GM19238 (cell line): ENCODE data around the gene BLOC1S6.
A peak's percentile ranks its signal among the peaks of the same experiment; 100 is the strongest.

ENCODE experiments used
- DNase-seq: peaks from one replicate; pipeline ENCODE4 v3.0.0; 2011; ENCODE audit warnings: low spot score; ENCODE audit not compliant: insufficient read length

Gene BLOC1S6

GRCh38 chr15:45588219-45588875 is 1.2 kb downstream of the BLOC1S6 start:
- no peak for DNase-seq

DNA sequence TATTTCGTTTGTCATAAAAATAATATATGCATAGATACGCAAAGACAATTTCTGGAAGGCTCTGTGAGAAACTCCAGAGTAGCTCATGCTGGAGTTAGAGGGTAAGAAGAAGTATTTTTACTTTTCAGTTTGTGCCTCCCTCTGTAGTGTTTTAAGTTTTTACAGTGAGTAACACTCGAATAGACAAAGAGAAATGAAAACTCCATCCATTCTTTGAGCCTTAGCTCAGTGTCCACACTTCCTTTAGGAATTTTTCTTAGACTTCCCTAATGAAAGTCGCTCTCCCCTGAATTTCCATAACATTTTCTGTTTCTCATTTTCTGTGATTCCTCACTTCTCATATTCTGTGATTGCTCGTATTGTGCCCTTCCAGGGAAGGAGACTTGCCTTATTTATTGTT is 2.1 kb downstream of the BLOC1S6 start:
- DNase-seq: no peak

DNA sequence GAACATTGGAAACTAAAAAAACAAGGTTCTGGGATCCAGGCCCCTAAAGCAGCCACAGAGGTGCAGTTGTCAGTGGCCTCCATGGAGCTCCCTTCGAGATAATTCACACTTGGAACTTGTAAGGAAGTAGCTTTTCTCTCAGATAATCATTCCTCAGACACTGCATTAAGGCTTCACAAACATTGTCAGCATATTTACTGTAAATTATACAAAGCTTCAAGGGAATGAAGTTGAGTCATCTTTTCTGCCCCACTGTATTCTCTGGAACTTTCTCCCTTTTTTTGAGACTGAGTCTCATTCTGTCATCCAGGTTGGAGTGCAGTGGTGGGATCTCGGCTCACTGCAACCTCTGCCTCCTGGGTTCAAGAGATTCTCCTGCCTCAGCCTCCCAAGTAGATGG is 7.1 kb downstream of the BLOC1S6 start:
- DNase-seq: no peak

DNA sequence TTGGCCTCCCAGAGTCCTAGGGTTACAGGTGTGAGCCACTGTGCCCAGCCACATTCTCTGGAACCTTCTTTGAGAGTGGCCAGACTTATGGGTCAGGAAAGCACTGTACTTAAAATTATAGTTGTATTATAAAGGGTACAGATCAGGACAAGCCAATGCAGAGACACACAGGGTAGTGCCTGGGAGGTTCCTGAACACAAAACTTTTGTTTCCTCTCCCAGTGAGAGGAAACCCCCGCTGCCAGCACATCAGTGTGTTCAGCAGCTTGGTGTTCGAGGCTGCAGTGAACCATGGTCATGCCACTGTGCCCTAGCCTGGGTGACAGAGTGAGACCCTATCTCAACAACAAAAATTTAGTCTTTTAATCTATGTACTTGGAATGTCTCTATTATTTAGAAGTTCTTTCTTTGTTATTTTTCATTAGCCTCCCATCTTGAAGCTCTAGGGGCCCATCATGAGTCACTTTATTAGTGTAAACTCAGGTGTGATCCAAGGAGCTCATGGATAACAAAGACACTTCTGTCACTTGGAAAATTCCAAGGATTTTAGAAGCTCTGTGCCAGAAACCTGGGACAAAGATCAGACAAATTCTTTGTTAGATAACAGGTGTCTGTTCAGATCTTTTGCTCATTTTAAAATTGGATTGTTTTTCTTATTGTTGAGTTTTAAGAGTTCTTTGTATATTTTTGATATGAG is 7.8 kb downstream of the BLOC1S6 start:
- DNase-seq: no peak

DNA sequence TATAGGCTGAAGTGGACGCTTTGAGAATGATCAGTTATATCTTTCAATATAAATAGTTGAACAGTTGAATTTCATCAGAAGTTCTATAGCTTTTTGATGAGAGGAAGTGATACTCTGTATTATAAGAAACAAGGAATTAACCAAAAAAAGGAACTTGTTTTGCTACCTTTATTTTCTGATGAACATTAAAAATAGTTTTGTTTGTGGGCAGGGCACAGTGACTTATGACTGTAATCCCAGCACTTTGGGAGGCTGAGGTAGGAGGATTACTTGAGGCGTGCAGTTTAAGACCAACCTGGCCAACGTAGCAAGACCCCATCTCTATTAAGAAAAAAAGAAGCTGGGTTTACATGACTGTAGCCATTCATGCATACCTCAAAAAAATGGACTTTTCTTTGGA is 16.7 kb downstream of the BLOC1S6 start:
- no peak for DNase-seq

GRCh38 chr15:45604326-45604725 is 17.1 kb downstream of the BLOC1S6 start:
- DNase-seq: no peak

- DNase-seq: no peak
Measured at GRCh38 chr15:45606413-45606812, 19.2 kb downstream of the BLOC1S6 start.

DNA sequence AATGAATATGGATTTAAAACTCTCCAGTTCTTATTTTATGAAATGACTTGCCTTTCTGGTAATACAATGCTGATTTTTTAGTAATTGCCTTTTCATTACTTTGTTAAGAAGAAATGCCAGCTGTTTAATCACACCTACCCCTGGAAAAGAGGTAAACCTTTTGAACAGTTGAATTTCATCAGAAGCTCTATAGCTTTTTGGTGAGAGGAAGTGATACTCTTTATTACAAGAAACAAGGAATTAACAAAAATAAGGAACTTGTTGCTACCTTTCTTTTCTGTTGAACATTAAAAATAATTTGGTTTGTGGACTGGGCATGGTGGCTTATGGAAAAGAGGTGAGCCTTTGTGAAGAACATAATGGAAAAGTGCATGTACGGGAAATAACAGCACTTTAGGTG is 19.7 kb downstream of the BLOC1S6 start:
- no peak for DNase-seq

- no peak for DNase-seq
Measured at GRCh38 chr15:45611305-45611704, 24.1 kb downstream of the BLOC1S6 start.

GRCh38 chr15:45612790-45613415 is 25.7 kb downstream of the BLOC1S6 start:
- no peak for DNase-seq

DNA sequence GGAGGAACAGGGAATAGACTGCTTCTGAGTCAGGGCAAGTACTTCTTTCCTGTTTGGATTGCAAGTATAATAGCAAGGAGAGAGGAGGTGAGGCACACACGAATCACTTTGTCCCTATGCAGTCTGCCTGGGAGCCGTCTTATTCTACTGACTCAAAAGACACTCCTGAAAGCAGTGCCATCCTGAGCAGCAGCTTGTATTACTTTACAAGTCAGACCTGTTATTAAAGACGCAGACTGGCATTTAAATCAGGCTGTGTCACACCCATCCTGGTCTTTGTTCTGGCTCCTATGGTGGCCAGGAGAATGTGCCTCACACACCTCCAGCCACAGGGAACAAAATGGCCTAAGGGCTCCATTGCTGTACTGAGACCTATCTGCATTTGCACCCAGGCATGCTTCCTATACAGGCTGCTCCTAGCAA is 29.7 kb downstream of the BLOC1S6 start:
- DNase-seq: no peak

DNA sequence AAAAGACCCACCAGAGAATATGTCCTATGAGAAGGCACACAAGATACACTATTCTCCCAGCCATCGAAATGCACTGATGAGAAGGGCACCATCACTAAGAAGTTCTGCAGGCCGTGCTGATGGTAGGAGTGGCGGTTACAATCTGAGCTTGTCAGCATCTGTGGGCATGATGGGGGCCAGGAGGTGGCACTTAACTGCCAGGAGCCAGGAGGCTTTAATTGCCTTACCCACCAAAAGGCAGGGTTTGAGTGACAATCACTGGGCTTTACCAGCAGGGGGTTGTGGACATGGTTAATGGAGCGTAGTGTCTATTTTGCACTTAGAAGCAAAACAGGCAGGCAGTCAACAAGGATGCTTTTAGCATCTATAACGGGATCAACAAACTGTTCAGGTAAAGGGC is 31.6 kb downstream of the BLOC1S6 start:
- DNase-seq: no peak

GRCh38 chr15:45628136-45628535 is 41.0 kb downstream of the BLOC1S6 start:
- DNase-seq: no peak

DNA sequence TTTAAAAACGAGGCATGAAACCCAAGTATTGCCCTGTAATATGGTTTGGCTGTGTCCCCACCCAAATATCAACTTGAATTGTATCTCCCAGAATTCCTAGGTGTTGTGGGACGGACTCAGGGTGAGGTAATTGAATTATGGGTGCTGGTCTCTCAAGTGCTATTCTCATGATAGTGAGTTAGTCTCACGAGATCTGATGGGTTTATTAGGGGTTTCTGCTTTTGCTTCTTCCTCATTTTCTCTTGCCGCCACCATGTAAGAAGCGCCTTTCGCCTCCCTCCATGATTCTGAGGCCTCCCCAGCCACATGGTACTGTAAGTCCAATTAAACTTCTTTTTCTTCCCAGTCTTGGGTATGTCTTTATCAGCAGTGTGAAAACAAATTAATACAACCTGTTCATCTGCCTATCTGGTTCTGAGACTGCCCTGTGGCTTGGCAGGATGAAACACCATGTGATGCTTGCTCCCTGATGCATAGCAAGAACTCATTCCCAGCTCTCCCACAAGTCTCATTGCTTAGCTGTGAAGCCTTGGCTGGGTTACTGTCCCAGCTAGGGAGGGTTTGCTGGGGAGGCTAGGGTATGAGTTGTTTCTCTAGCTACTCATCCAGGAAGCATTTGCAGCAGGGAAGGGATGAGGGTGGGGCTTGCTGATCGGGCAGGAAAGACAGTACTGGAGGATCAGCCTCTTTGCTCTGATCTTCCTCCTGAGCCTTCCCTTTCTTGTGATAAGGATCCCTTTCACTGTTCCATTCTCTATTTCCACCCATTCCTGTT is 43.9 kb downstream of the BLOC1S6 start:
- DNase-seq: no peak

DNA sequence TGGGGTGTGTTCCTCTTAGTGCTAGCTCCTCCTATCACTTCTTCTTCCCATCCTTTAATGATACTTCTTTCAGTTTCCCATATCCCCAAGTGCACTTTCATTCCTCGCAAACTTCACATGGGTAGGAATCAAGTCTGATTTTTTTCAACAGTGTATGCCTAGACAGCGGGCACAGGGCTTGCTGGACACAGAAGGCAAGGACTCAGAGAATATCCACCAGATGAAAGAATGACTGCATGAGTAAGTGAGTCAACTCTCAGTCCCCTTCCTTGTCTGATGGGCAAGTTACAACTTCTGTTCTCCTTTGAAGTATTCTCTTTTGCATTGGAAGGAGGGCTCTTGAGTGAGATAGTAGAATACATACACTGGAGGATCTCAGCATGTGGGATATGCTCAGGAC is 44.6 kb downstream of the BLOC1S6 start:
- no peak for DNase-seq

GRCh38 chr15:45634432-45635190 is 47.4 kb downstream of the BLOC1S6 start, which contains the start of gene SQOR:
TSS of gene SQOR (plus strand) at chr15:45635029. CDS start at chr15:45658924, 23,895 bp downstream.
- peak; percentile 53 for DNase-seq

GRCh38 chr15:45635191-45635638 is 48.0 kb downstream of the BLOC1S6 start:
- DNase-seq: peak; percentile 29

- no peak for DNase-seq
Measured at GRCh38 chr15:45635763-45636292, 48.6 kb downstream of the BLOC1S6 start.

DNA sequence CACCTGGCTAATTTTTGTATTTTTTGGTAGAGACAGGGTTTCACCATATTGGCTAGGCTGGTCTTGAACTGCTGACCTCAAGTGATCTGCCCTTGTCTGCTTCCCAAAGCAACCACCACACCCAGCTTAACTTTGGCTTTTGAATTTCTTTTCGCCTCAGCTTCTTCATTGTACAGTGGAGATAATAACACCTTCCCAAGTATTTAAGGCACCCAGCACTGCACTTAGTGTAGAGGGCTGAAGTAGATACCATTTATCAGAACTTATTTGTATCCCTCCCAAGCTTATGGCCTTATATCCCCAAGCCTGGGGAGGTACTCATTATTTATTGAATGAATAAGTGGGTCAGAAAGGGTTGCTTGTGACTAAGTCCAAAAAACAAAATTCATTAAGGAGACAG is 50.0 kb downstream of the BLOC1S6 start:
- DNase-seq: no peak

DNA sequence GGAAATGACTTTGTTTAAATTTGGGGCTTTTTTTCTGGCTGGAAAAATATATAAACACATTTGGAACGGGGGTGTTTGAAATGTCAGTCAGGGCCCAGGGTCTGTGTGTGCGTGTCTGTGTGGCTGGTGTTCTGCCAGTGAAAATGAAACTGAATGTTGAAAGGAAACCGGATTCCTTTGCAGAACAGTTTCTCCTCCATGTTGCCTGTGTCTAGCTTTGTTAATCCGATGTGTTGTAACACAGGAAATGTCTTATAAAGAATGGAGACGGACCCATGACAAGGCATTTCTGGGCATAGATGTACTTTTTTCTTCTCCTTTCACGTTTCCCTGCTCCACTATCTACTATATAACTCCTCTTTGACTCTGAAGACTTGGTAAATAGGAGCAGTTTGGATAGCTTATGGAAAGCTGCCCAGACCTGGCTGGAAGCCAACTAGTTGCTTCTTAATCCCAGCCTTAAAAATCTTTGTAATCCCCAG is 50.4 kb downstream of the BLOC1S6 start:
- peak; percentile 54 for DNase-seq

DNA sequence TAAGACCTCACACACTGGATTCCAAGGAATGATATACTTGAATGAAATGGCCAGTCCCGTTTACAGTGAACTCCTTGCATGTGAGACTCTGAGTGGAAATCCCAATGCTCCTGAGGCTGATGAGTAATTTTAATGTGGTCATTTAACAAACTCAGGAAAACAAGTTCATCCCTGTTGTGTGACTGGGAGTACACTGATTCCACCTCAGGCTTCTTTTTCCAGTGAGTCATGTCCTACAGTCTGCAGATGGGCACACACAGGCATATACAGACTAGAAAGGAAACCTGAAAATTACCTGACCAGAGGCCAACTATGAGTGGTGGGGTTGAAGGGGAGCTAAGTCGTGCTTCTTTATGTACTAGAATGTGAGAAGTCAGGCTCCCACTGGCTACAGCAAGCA is 53.4 kb downstream of the BLOC1S6 start:
- no peak for DNase-seq
